Type B pancreatic cell (in vitro differentiated cells): ENCODE data around the gene ARHGDIB. TPM values are rescaled to one million over a fixed set of nuclear protein-coding genes. Genes with fewer than 3 reads are reported as not detected.

Experiments
- DNase-seq: peaks from one replicate; pipeline ENCODE4 v3.0.0; 2021; ENCODE audit warnings: mixed read lengths; ENCODE audit not compliant: unreplicated experiment; ENCODE audit errors: extremely low spot score
- H3K27ac Mint-ChIP-seq: 2 replicates; pipeline ENCODE4 v1.8.0; 2021; ENCODE audit warnings: mild to moderate bottlenecking, mixed read lengths
- H3K27me3 Mint-ChIP-seq: 2 replicates; pipeline ENCODE4 v1.8.0; 2021; ENCODE audit warnings: mixed read lengths
- H3K36me3 Mint-ChIP-seq: 2 replicates; pipeline ENCODE4 v1.8.0; 2021; ENCODE audit warnings: mixed read lengths
- H3K4me1 Mint-ChIP-seq: one replicate; pipeline ENCODE4 v1.8.0; 2021; ENCODE audit warnings: mixed read lengths; ENCODE audit not compliant: unreplicated experiment
- H3K4me3 Mint-ChIP-seq: 2 replicates; pipeline ENCODE4 v1.8.0; 2021; ENCODE audit warnings: mild to moderate bottlenecking, mixed read lengths
- H3K9me3 Mint-ChIP-seq: 2 replicates; pipeline ENCODE4 v1.8.0; 2021; ENCODE audit warnings: mixed read lengths
- CTCF ChIP-seq: fragments of 200-600 bp; sonication (generic); conservative IDR thresholded peaks from 2 replicates; pipeline ENCODE4 v1.5.0; 2021; ENCODE audit warnings: antibody characterized with exemption, mild to moderate bottlenecking
- long read RNA-seq: library from polyadenylated mRNA; unstranded; transcript quantifications from one replicate; pipeline ENCODE4 v2.0.0, GENCODE V29; 2020
- total RNA-seq: library from RNA; stranded (reverse); gene quantifications from 2 replicates; pipeline ENCODE4 v1.2.1, GENCODE V29; 2021; ENCODE audit warnings: low replicate concordance

ARHGDIB gene
- total RNA-seq: 17.0 and 60.8 TPM in 2 replicates
- long read RNA-seq, transcript ARHGDIB-209 (6 exons, 723 nt): minor isoform, 6 of 123 reads
- long read RNA-seq, transcript ARHGDIB-207 (6 exons, 911 nt): minor isoform, 14 of 123 reads
- long read RNA-seq, transcript ARHGDIB-201 (6 exons, 1,256 nt): major isoform, 92 of 123 reads
- long read RNA-seq, partial matches to known transcripts: 7 of 123 reads
- long read RNA-seq, other reads (novel, unspliced or antisense): 3 of 123 reads

GRCh38 chr12:14961466-14962152 is at the start of gene ARHGDIB:
TSS of gene ARHGDIB (minus strand) at chr12:14961601. CDS start at chr12:14950712, 10,889 bp downstream.
- Mint-ChIP-seq H3K27ac (peak within 1 kb of the TSS; percentile 61), H3K27me3 (peaks cover 10% of the 10 kb centered on the region), H3K9me3 (no peaks in the 10 kb centered on the region), H3K4me3 (peak within 1 kb of the TSS; percentile 40), H3K36me3 (no peaks in the 10 kb centered on the region), H3K4me1 (peaks cover 3% of the 10 kb centered on the region)
- DNase-seq: no peak
- TF ChIP-seq CTCF: no peak

- peak; percentile 34 for TF ChIP-seq CTCF
- DNase-seq: no peak
- H3K9me3 Mint-ChIP-seq: no peaks in the 10 kb centered on the region
- H3K36me3 Mint-ChIP-seq: peaks cover 2% of the 10 kb centered on the region
- peaks cover 23% of the 10 kb centered on the region for H3K27me3 Mint-ChIP-seq
- no peak overlapping the region for H3K27ac Mint-ChIP-seq
- H3K4me3 Mint-ChIP-seq: no peak overlapping the region
- peaks cover 4% of the 10 kb centered on the region for H3K4me1 Mint-ChIP-seq
These were observed 49.8 kb upstream of the ARHGDIB start for GRCh38 chr12:15011162-15011561.

- H3K27me3 Mint-ChIP-seq: peaks cover 46% of the 10 kb centered on the region
- no peak overlapping the region for H3K27ac Mint-ChIP-seq
- H3K9me3 Mint-ChIP-seq: no peaks in the 10 kb centered on the region
- no peak for TF ChIP-seq CTCF
- H3K4me1 Mint-ChIP-seq: peaks cover 4% of the 10 kb centered on the region
- peaks cover 5% of the 10 kb centered on the region for H3K36me3 Mint-ChIP-seq
- DNase-seq: no peak
- H3K4me3 Mint-ChIP-seq: no peak overlapping the region
These were observed 46.1 kb upstream of the ARHGDIB start for GRCh38 chr12:15007551-15007950.

GRCh38 chr12:15005064-15005463 is 43.7 kb upstream of the ARHGDIB start:
- peaks cover 5% of the 10 kb centered on the region for H3K36me3 Mint-ChIP-seq
- H3K4me3 Mint-ChIP-seq: no peak overlapping the region
- H3K27ac Mint-ChIP-seq: no peak overlapping the region
- no peak for TF ChIP-seq CTCF
- no peak for DNase-seq
- peaks cover 61% of the 10 kb centered on the region for H3K27me3 Mint-ChIP-seq
- peaks cover 16% of the 10 kb centered on the region for H3K4me1 Mint-ChIP-seq
- H3K9me3 Mint-ChIP-seq: no peaks in the 10 kb centered on the region

GRCh38 chr12:15004421-15004820 is 43.0 kb upstream of the ARHGDIB start:
- Mint-ChIP-seq H3K27me3 (peaks cover 61% of the 10 kb centered on the region), H3K9me3 (no peaks in the 10 kb centered on the region), H3K4me1 (peaks cover 16% of the 10 kb centered on the region), H3K27ac (no peak overlapping the region), H3K36me3 (peaks cover 5% of the 10 kb centered on the region), H3K4me3 (no peak overlapping the region)
- TF ChIP-seq CTCF: no peak
- no peak for DNase-seq
